ENCODE data around the gene RUNDC3A. TPM values are rescaled to one million over a fixed set of nuclear protein-coding genes. Genes with fewer than 3 reads are reported as not detected.

Gene RUNDC3A
- total RNA-seq, 1 experiment from 2014 or later: 5.2 TPM

GRCh38 chr17:44283344-44284023 is 24.9 kb upstream of the RUNDC3A start (continued):
- TF ChIP-seq SMAD4 (CRISPR knock-in tag; IDR thresholded peaks at IDR 0.05): no peak
- TF ChIP-seq IRF2 (CRISPR knock-in tag; IDR thresholded peaks at IDR 0.05; ENCODE audit: borderline replicate concordance, low read depth): no peak
- TF ChIP-seq E2F5 (CRISPR knock-in tag; IDR thresholded peaks at IDR 0.05): no peak
- no peak for TF ChIP-seq NFE2L1 (CRISPR knock-in tag; IDR thresholded peaks at IDR 0.05)
- TF ChIP-seq HMGA2 (CRISPR knock-in tag; IDR thresholded peaks at IDR 0.05): no peak
- TF ChIP-seq ZSCAN18 (CRISPR knock-in tag; IDR thresholded peaks at IDR 0.05): no peak

GRCh38 chr17:44284024-44284400 is 24.4 kb upstream of the RUNDC3A start:
- Mint-ChIP-seq H3K4me3 (no peak overlapping the region), H3K27ac (no peak overlapping the region), H3K4me1 (peaks cover 22% of the 10 kb centered on the region), H3K36me3 (no peaks in the 10 kb centered on the region), H3K27me3 (ENCODE audit: low read depth) (no peaks in the 10 kb centered on the region; the same call in 1 of the 2 replicates), H3K9me3 (no peaks in the 10 kb centered on the region)
- POLR2A ChIA-PET: interaction anchor here (1.1 kb wide), 1 partner anchor 62 kb away, joined by 4 read pairs; no protein-coding TSS in a partner anchor
- TF ChIP-seq NR3C1 (CRISPR knock-in tag; conservative IDR thresholded peaks at IDR 0.05; ENCODE audit: low read depth): no peak
- TF ChIP-seq TEAD4 (CRISPR knock-in tag; IDR thresholded peaks at IDR 0.05): no peak
- no peak for TF ChIP-seq CBFB (CRISPR knock-in tag; IDR thresholded peaks at IDR 0.05; ENCODE audit: low read depth)
- no peak for TF ChIP-seq ZNF396 (CRISPR knock-in tag; IDR thresholded peaks at IDR 0.05; ENCODE audit: borderline replicate concordance)
- no peak for ATAC-seq
- no peak for DNase-seq (ENCODE audit: low spot score)
- CTCF ChIA-PET: no interaction called here

- Mint-ChIP-seq H3K9me3 (no peaks in the 10 kb centered on the region), H3K4me3 (no peak overlapping the region), H3K4me1 (peaks cover 6% of the 10 kb centered on the region), H3K27ac (no peak overlapping the region), H3K27me3 (ENCODE audit: low read depth) (no peaks in the 10 kb centered on the region; the same call in 1 of the 2 replicates), H3K36me3 (no peaks in the 10 kb centered on the region)
- TF ChIP-seq TEAD4 (CRISPR knock-in tag; IDR thresholded peaks at IDR 0.05) (no peak), FOXP1 (CRISPR knock-in tag; IDR thresholded peaks at IDR 0.05; ENCODE audit: borderline replicate concordance) (no peak), TP53 (CRISPR knock-in tag; IDR thresholded peaks at IDR 0.05) (no peak), ATF1 (CRISPR knock-in tag; IDR thresholded peaks at IDR 0.05) (no peak)
- ChIA-PET POLR2A (interaction anchor here (0.6 kb wide), 1 partner anchor 300 kb away, joined by 3 read pairs; no protein-coding TSS in a partner anchor), CTCF (interaction anchor here (0.8 to 2.1 kb wide), 4 partner anchors 14 to 76 kb away, joined by 3 to 13 read pairs (median 4); partner anchors contain the start of gene FAM171A2)
- ATAC-seq (no peak), DNase-seq (ENCODE audit: low spot score) (no peak)
Measured at GRCh38 chr17:44287651-44288050, 20.8 kb upstream of the RUNDC3A start.

GRCh38 chr17:44293509-44294226 is 14.7 kb upstream of the RUNDC3A start:
- ATAC-seq: no peak
- CTCF ChIA-PET: interaction anchor here (0.8 to 1.4 kb wide), 2 partner anchors 52 to 83 kb away, joined by 3 to 4 read pairs; no protein-coding TSS in a partner anchor
- POLR2A ChIA-PET: no interaction called here
- no peak for TF ChIP-seq ARID4B (CRISPR knock-in tag; IDR thresholded peaks at IDR 0.05; ENCODE audit: borderline replicate concordance)
- no peak for TF ChIP-seq FOXK1 (CRISPR knock-in tag; IDR thresholded peaks at IDR 0.05)
- TF ChIP-seq CBFB (CRISPR knock-in tag; IDR thresholded peaks at IDR 0.05; ENCODE audit: low read depth): no peak
- TF ChIP-seq AR (CRISPR knock-in tag; IDR thresholded peaks at IDR 0.05): no peak
- no peak for TF ChIP-seq HMGXB4 (CRISPR knock-in tag; IDR thresholded peaks at IDR 0.05)

More at GRCh38 chr17:44293509-44294226, 14.7 kb upstream of the RUNDC3A start:
- Mint-ChIP-seq H3K4me1 (peaks cover under 1% of the 10 kb centered on the region; the same call in 1 of the 2 replicates), H3K4me3 (no peak overlapping the region), H3K27me3 (ENCODE audit: low read depth) (no peaks in the 10 kb centered on the region; the same call in 1 of the 2 replicates), H3K9me3 (no peaks in the 10 kb centered on the region), H3K36me3 (no peaks in the 10 kb centered on the region), H3K27ac (no peak overlapping the region; the same call in 1 of the 2 replicates)
- DNase-seq (ENCODE audit: low spot score): no peak

All from WTC11 (cell line).